T-helper 2 cell treated with Interferon-gamma antibody and Interleukin-4, amounts not matched to agents 100 ng/mL and 5 ng/mL, for 36 hours (primary cell): ENCODE results near the gene MTX3. TPM values are rescaled to one million over a fixed set of nuclear protein-coding genes. Genes with fewer than 3 reads are reported as not detected.

ENCODE experiments used
- intact Hi-C: fragments of 100-400 bp; cut with micrococcal nuclease; formaldehyde crosslinking; loops from one replicate; pipeline ENCODE4 v1.15.1; 2023
- total RNA-seq: library from RNA; stranded (reverse); gene quantifications from 2 replicates; pipeline ENCODE4 v1.2.3, GENCODE V29; 2022

Gene MTX3
- 17.0 and 18.3 TPM in 2 replicates for total RNA-seq

GRCh38 chr5:79990598-79991507, at the start of gene MTX3:
Gene MTX3 (minus strand): TSS chr5:79991262. CDS start chr5:79991238, 24 bp downstream.
- intact Hi-C loops: loop anchor here (1.0 to 10.0 kb wide), 12 partner anchors 10 to 664 kb away; partner anchors contain the start of genes DHFR, HOMER1, MSH3 and SERINC5

- intact Hi-C loops: no loop called here
These were observed 48.6 kb upstream of the MTX3 start for GRCh38 chr5:80039650-80040049.

- intact Hi-C loops: no loop called here
These were observed 46.3 kb upstream of the MTX3 start for GRCh38 chr5:80037366-80037765.

- intact Hi-C loops: no loop called here
These were observed 45.6 kb upstream of the MTX3 start for GRCh38 chr5:80036615-80037014.

GRCh38 chr5:80035839-80036238, 44.8 kb upstream of the MTX3 start:
- intact Hi-C loops: no loop called here

- intact Hi-C loops: no loop called here
These were observed 44.1 kb upstream of the MTX3 start, which contains the start of gene THBS4 for GRCh38 chr5:80034962-80035821. Gene THBS4 (plus strand): TSS chr5:80035348. CDS start chr5:80035538, 190 bp downstream.

- intact Hi-C loops: no loop called here
These were observed 43.5 kb upstream of the MTX3 start for GRCh38 chr5:80034559-80034958.

GRCh38 chr5:80033513-80033912, 42.5 kb upstream of the MTX3 start:
- intact Hi-C loops: loop anchor here (1.0 kb wide), 1 partner anchor 43 kb away; no protein-coding TSS in a partner anchor

GRCh38 chr5:80031109-80031508, 40.0 kb upstream of the MTX3 start:
- intact Hi-C loops: no loop called here

GRCh38 chr5:80026841-80027240, 35.8 kb upstream of the MTX3 start:
- intact Hi-C loops: no loop called here

- intact Hi-C loops: no loop called here
These were observed 34.0 kb upstream of the MTX3 start for GRCh38 chr5:80025069-80025468.

- intact Hi-C loops: no loop called here
These were observed 19.8 kb upstream of the MTX3 start for GRCh38 chr5:80010754-80011392.

GRCh38 chr5:80008995-80009765, 18.1 kb upstream of the MTX3 start:
- intact Hi-C loops: no loop called here

GRCh38 chr5:80002677-80003076, 11.6 kb upstream of the MTX3 start:
- intact Hi-C loops: no loop called here

GRCh38 chr5:79999722-80000121, 8.7 kb upstream of the MTX3 start:
- intact Hi-C loops: loop anchor here (10.0 kb wide), 1 partner anchor 655 kb away; the partner anchor contains the start of genes DHFR and MSH3

GRCh38 chr5:79992891-79993657, 2.0 kb upstream of the MTX3 start:
- intact Hi-C loops: loop anchor here (5.0 to 10.0 kb wide), 3 partner anchors 134 to 662 kb away; partner anchors contain the start of genes DHFR, MSH3 and SERINC5

- intact Hi-C loops: loop anchor here (1.0 to 10.0 kb wide), 10 partner anchors 9 to 665 kb away; partner anchors contain the start of genes DHFR, MSH3, SERINC5 and TENT2
These were observed 861 bp downstream of the MTX3 start for GRCh38 chr5:79990205-79990597.

GRCh38 chr5:79986260-79986659, 4.8 kb downstream of the MTX3 start:
- intact Hi-C loops: no loop called here

GRCh38 chr5:79985288-79985687, 5.8 kb downstream of the MTX3 start:
- intact Hi-C loops: no loop called here
